ENCODE results near the gene YEATS2. TPM values are rescaled to one million over a fixed set of nuclear protein-coding genes. Genes with fewer than 3 reads are reported as not detected.

YEATS2 gene
- total RNA-seq, 4 donors from 2014 or later: 30.0 to 42.5 (median 37.7) TPM

GRCh38 chr3:183710231-183710630, 12.6 kb downstream of the YEATS2 start:
- H3K27ac ChIP-seq: no peak overlapping the region
- intact Hi-C loops (cut with DNase I): no loop called here
- no peaks in the 10 kb centered on the region for H3K36me3 ChIP-seq
- H3K4me1 ChIP-seq: no peaks in the 10 kb centered on the region
- no peak overlapping the region for H3K4me3 ChIP-seq (replicated peaks in 1 of 3)
- H3K9me3 ChIP-seq: no peaks in the 10 kb centered on the region
- no peaks in the 10 kb centered on the region for H3K27me3 ChIP-seq
- DNase-seq: no peak
- TF ChIP-seq CTCF (IDR thresholded peaks at IDR 0.05): no peak
- no peak for TF ChIP-seq POLR2A (IDR thresholded peaks at IDR 0.05)

DNA sequence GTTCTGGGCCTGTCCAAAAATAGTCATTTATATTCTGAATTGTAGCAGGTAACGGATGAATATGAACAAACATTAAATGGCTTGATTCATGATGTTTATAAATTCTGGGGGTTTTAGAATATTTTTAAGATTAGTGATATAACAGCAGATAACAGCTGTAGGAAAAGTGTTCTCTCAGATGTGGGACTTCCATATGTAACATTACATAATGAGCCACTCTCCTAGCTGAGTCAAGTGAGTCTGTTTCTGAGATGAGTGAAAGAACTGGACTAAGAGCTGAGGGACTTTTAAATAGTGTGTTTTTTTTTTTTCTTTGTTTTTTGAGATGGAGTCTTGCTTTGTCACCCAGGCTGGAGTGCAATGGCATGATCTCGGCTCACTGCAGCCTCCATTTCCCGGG, 13.9 kb downstream of the YEATS2 start:
- no peak overlapping the region for H3K27ac ChIP-seq
- peaks cover 0 to 5% of the 10 kb centered on the region in 2 donors for H3K36me3 ChIP-seq
- no peaks in the 10 kb centered on the region for H3K27me3 ChIP-seq
- no peaks in the 10 kb centered on the region for H3K9me3 ChIP-seq
- H3K4me1 ChIP-seq: no peaks in the 10 kb centered on the region
- 97% methylated on average over 3 of the region's 3 CpGs for WGBS, 2 donors
- intact Hi-C loops (cut with DNase I): no loop called here
- DNase-seq: no peak
- TF ChIP-seq CTCF (IDR thresholded peaks at IDR 0.05) (no peak), POLR2A (IDR thresholded peaks at IDR 0.05) (no peak)
- no peak overlapping the region for H3K4me3 ChIP-seq (replicated peaks in 1 of 3)

DNA sequence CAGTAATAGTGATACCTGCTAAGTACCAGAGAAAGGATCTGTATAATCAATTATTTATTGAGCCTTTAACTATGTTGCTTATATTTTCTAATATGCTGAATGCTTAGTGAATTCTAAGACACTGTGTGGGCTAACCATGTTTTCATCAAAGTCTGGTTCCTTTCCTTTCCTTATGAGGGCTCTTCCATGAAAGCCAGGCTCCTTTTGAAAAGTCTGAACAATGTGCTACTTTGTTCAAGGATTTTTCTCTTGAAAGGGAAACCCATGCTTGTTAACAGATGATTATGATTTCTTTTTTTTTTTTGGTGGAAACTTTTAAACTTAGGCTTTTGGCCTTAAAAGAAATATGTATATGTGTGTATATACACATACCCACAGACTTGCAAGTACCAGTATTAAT, 17.0 kb downstream of the YEATS2 start:
- Histone ChIP-seq H3K27me3 (no peaks in the 10 kb centered on the region), H3K27ac (no peak overlapping the region), H3K4me1 (no peaks in the 10 kb centered on the region), H3K4me3 (replicated peaks in 1 of 3) (no peak overlapping the region), H3K36me3 (peaks cover 10 to 20% of the 10 kb centered on the region in 2 donors), H3K9me3 (no peaks in the 10 kb centered on the region)
- no peak for DNase-seq
- intact Hi-C loops (cut with DNase I): no loop called here
- no peak for TF ChIP-seq POLR2A (IDR thresholded peaks at IDR 0.05)
- TF ChIP-seq CTCF (IDR thresholded peaks at IDR 0.05): no peak

GRCh38 chr3:183718012-183718411, 20.4 kb downstream of the YEATS2 start:
- no peak for TF ChIP-seq POLR2A (IDR thresholded peaks at IDR 0.05)
- TF ChIP-seq CTCF (IDR thresholded peaks at IDR 0.05): no peak
- WGBS, 2 donors: 94 to 97% methylated on average over 3 of the region's 3 CpGs
- intact Hi-C loops (cut with DNase I): no loop called here
- Histone ChIP-seq H3K9me3 (no peaks in the 10 kb centered on the region), H3K27ac (no peak overlapping the region), H3K27me3 (no peaks in the 10 kb centered on the region), H3K4me3 (replicated peaks in 1 of 3) (no peak overlapping the region), H3K36me3 (peaks cover 18 to 27% of the 10 kb centered on the region in 2 donors), H3K4me1 (no peaks in the 10 kb centered on the region)
- no peak for DNase-seq

DNA sequence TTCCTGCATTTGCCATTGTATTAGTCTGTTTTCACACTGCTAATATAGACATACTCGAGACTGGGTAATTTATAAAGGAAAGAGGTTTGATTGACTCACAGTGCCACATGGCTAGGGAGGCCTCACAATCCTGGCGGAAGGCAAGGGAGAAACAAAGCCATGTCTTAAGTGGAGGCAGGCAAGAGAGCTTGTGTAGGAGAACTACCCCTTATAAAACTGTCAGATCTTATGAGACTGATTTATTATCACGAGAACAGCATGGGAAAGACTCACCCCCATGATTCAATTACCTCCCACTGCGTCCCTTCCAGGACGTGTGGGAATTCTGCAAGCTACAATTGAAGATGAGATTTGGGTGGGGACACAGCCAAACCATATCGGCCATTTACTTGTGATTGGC, 27.8 kb downstream of the YEATS2 start:
- H3K27me3 ChIP-seq: no peaks in the 10 kb centered on the region
- intact Hi-C loops (cut with DNase I): no loop called here
- H3K36me3 ChIP-seq: peaks cover 20 to 32% of the 10 kb centered on the region in 2 donors
- no peak overlapping the region for H3K4me3 ChIP-seq (replicated peaks in 1 of 3)
- H3K4me1 ChIP-seq: no peaks in the 10 kb centered on the region
- H3K9me3 ChIP-seq: no peaks in the 10 kb centered on the region
- WGBS, 2 donors: 70 to 89% methylated on average over 6 of the region's 6 CpGs
- TF ChIP-seq CTCF (IDR thresholded peaks at IDR 0.05) (no peak), POLR2A (IDR thresholded peaks at IDR 0.05) (no peak)
- no peak overlapping the region for H3K27ac ChIP-seq
- DNase-seq: no peak
